ENCODE results near the gene CD209. TPM values are rescaled to one million over a fixed set of nuclear protein-coding genes. Genes with fewer than 3 reads are reported as not detected.

The CD209 gene
- total RNA-seq, 4 donors from 2014 or later, result 4.0 to 13.1 (median 8.4) TPM

GRCh38 chr19:7706955-7707456, 40.3 kb downstream of the CD209 start:
- intact Hi-C loops (cut with DNase I), result no loop called here
- no peak overlapping the region for H3K4me3 ChIP-seq
- peak overlapping the region in 2 of 4 donors; percentile 14 for H3K27ac ChIP-seq (replicated peaks in 1 of 4)
- no peaks in the 10 kb centered on the region for H3K36me3 ChIP-seq
- H3K4me1 ChIP-seq, result no peaks in the 10 kb centered on the region
- 64% methylated on average over 6 of the region's 8 CpGs for WGBS
- H3K27me3 ChIP-seq, result peaks cover 0 to 46% (median 0%) of the 10 kb centered on the region in 4 donors
- no peaks in the 10 kb centered on the region for H3K9me3 ChIP-seq
- TF ChIP-seq CTCF (IDR thresholded peaks at IDR 0.05) (no peak), POLR2AphosphoS5 (IDR thresholded peaks at IDR 0.05) (no peak), POLR2A (IDR thresholded peaks at IDR 0.05; ENCODE audit: low read depth) (no peak)
- DNase-seq (ENCODE audit: extremely low spot score), result no peak

GRCh38 chr19:7706188-7706954, 41.0 kb downstream of the CD209 start:
- WGBS, result 68% methylated on average over 14 of the region's 14 CpGs
- DNase-seq (ENCODE audit: extremely low spot score), result no peak
- Histone ChIP-seq H3K27me3 (peaks cover 0 to 53% (median 0%) of the 10 kb centered on the region in 4 donors), H3K36me3 (no peaks in the 10 kb centered on the region), H3K27ac (replicated peaks in 1 of 4) (peak overlapping the region in 2 of 4 donors; percentile 14), H3K4me1 (no peaks in the 10 kb centered on the region), H3K9me3 (no peaks in the 10 kb centered on the region), H3K4me3 (no peak overlapping the region)
- TF ChIP-seq EP300 (IDR thresholded peaks at IDR 0.05) (no peak), POLR2A (IDR thresholded peaks at IDR 0.05; ENCODE audit: low read depth) (no peak), CTCF (IDR thresholded peaks at IDR 0.05) (no peak), POLR2AphosphoS5 (IDR thresholded peaks at IDR 0.05) (no peak)
- intact Hi-C loops (cut with DNase I), result no loop called here

- no peak for DNase-seq (ENCODE audit: extremely low spot score)
- Histone ChIP-seq H3K27ac (replicated peaks in 1 of 4) (no peak overlapping the region), H3K4me1 (no peaks in the 10 kb centered on the region), H3K36me3 (no peaks in the 10 kb centered on the region), H3K9me3 (no peaks in the 10 kb centered on the region), H3K4me3 (no peak overlapping the region), H3K27me3 (peaks cover 0 to 57% (median 0%) of the 10 kb centered on the region in 4 donors)
- TF ChIP-seq EP300 (IDR thresholded peaks at IDR 0.05) (no peak), POLR2A (IDR thresholded peaks at IDR 0.05; ENCODE audit: low read depth) (no peak), POLR2AphosphoS5 (IDR thresholded peaks at IDR 0.05) (no peak), CTCF (IDR thresholded peaks at IDR 0.05) (no peak)
- 56% methylated on average over 23 of the region's 24 CpGs for WGBS
- intact Hi-C loops (cut with DNase I), result no loop called here
Measured at GRCh38 chr19:7705387-7706187, 41.7 kb downstream of the CD209 start.

GRCh38 chr19:7704280-7705060, 42.9 kb downstream of the CD209 start:
- Histone ChIP-seq H3K9me3 (no peaks in the 10 kb centered on the region), H3K27ac (replicated peaks in 1 of 4) (no peak overlapping the region), H3K36me3 (no peaks in the 10 kb centered on the region), H3K4me3 (no peak overlapping the region), H3K4me1 (no peaks in the 10 kb centered on the region), H3K27me3 (peaks cover 0 to 57% (median 0%) of the 10 kb centered on the region in 4 donors)
- no peak for TF ChIP-seq EP300 (IDR thresholded peaks at IDR 0.05)
- TF ChIP-seq POLR2A (IDR thresholded peaks at IDR 0.05; ENCODE audit: low read depth), result no peak
- TF ChIP-seq CTCF (IDR thresholded peaks at IDR 0.05), result no peak
- no peak for TF ChIP-seq POLR2AphosphoS5 (IDR thresholded peaks at IDR 0.05)
- WGBS, result 88% methylated on average over 4 of the region's 6 CpGs
- no peak for DNase-seq (ENCODE audit: extremely low spot score)
- intact Hi-C loops (cut with DNase I), result no loop called here
